ENCODE measurements around the gene TMEM252.
A peak's percentile ranks its signal among the peaks of the same experiment; 100 is the strongest.

TMEM252 gene

DNA sequence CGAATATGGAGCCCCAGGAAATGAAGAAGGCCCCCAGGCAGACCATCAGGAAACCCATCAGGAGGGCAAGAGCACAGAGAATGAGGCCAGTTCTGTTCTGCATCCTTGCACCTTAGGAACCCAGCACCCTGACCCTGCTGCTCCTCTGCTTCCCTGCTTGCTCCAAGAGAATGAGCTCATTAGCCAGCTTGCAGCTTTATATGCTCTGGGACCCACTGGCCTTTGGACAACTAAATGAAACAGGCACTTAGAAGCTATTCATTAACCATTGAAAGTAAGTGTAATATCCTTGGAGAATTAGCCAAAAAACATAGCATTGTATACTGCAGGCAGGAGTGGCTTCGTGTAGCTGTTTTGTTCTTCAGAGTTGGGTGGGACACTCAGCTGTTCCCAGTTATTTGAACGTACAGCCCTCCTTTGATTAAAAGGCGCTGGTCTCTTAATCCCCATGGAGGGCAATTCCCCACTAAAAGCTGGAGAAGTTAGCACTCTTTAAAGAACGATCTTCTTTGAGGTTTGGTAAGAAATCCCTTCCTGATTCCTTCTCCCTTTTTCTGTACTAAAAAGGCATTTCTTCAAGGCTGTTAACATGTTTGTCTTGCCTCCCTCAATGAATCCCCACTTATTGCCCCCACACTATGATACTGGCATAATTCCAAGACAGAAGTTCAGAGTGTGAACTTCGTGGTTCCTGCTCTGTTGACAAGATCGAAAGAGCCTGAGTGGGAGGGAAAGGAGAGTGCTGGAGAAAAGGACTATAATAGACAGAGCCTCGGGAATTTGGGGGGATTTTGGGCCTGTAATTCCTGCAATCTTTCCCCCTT is at the start of gene TMEM252:
TMEM252 (minus strand) TSS at position 172 of the 824 bp plus-strand sequence; CDS start at position 103, 69 bp downstream.
- DNase-seq: no peak

DNA sequence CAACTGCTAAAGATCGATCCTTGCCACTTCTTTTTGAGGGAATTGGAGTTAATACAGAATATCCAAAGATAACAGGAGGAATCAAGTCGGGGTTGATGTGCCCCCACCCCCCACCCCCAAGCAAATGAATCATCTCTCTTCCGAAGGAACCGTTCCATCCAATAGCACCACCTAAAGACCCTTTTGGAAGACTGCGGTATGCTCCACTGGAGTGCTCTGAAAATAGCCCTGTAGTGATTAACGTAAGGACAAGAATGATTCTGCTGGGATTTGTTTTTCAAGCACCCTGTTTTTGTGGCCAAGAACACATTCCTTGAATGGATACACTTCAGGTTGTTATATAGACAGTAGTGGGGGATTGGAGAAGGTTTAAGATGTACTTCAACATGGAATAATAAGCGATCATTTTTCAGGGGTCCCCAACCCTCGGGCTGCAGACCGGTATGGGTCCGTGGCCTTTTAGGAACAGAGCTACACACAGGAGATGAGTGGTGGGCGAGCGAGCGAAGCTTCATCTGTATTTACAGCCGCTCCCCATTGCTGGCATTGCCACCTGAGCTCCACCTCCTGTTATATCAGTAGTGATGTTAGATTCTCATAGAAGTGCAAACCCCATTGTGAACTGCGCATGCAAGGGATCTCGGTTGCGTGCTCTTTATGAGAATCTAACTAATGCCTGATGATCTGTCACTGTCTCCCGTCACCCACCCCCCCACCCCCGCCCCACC is 44.5 kb upstream of the TMEM252 start:
- DNase-seq: no peak

GRCh38 chr9:68584189-68585033 is 43.7 kb upstream of the TMEM252 start:
- peak; percentile 80 for DNase-seq

- no peak for DNase-seq
Measured at GRCh38 chr9:68581696-68582095, 41.0 kb upstream of the TMEM252 start.

DNA sequence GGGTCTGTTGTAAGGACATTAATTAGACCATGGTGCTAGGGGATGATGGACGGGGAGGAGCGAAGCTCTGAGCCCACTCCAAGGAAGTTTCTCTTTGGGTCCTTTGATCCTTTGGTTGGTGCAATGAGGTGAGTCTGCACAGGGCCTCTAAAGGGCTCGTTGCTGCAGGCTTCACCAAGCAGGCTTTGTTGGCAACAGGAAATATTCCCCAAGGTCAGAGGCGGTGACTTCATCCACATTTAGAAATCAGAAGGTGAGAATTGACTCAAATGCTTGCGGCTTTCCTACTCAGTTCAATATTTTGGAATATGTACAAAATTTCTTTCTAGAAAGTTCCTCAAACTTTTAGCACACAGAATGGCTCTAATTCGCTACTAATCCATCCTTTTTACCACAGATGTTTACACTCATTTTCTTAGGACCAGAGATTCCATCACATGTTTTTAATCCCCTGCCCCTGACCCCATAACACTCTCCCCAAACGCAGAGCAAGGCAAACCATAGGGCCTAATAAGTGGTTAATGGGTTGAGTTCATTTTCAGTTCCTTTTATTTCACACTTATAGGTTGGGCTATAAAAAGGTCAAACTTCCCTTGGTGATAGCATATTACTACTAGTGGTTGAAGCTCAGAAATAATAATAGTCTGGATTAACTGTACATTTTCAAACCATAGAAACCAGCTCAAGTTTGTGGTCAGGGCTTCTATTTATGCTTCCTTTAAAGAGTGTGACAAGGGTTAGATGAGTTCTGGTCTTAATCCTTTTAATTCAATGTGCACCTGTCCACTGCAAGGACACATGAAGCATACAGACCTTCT is 37.3 kb upstream of the TMEM252 start:
- DNase-seq: no peak

- no peak for DNase-seq
Measured at GRCh38 chr9:68575817-68576216, 35.1 kb upstream of the TMEM252 start.

GRCh38 chr9:68574150-68574549 is 33.5 kb upstream of the TMEM252 start:
- DNase-seq: no peak

DNA sequence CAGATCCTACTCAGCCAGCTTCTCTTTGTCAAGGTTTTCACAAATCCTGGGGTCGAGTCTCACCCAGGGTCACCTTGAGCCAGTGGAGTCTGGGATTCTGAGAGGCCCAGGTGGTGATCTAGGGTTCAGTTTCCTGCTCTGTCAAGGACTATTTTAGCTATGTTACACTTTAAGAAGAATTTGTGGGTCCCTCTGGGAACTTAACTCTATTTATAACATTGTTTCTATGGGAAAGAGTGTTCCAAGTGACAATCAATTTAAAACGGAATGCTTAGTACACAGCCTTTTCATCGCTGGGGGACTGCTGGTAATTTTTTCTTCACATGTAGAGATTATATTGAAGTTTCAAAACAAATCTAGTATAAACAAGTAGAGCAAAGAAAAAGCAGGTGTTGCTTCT is 26.9 kb upstream of the TMEM252 start:
- DNase-seq: no peak

GRCh38 chr9:68562461-68562860 is 21.8 kb upstream of the TMEM252 start:
- no peak for DNase-seq

- peak; percentile 59 for DNase-seq
Measured at GRCh38 chr9:68560071-68560844, 19.6 kb upstream of the TMEM252 start.

DNA sequence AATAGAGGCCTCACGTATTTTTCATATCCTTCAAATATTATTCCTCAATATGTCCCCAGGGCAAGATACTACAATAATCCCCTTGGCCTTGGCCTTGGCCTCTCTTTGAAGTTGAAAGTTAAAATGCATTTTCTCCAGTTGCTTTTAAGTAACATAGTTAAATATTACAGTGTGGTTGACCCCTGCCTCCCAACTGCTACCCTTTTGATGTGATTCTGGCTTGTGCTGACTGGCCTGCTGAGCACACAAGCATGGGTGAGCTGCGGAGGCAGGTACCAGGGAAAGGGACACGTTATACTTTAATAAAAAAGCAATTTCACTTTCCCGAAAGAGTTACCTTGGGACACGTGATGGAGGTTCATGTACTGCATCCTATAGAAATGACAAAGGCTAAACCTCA is 17.9 kb upstream of the TMEM252 start:
- DNase-seq: no peak

DNA sequence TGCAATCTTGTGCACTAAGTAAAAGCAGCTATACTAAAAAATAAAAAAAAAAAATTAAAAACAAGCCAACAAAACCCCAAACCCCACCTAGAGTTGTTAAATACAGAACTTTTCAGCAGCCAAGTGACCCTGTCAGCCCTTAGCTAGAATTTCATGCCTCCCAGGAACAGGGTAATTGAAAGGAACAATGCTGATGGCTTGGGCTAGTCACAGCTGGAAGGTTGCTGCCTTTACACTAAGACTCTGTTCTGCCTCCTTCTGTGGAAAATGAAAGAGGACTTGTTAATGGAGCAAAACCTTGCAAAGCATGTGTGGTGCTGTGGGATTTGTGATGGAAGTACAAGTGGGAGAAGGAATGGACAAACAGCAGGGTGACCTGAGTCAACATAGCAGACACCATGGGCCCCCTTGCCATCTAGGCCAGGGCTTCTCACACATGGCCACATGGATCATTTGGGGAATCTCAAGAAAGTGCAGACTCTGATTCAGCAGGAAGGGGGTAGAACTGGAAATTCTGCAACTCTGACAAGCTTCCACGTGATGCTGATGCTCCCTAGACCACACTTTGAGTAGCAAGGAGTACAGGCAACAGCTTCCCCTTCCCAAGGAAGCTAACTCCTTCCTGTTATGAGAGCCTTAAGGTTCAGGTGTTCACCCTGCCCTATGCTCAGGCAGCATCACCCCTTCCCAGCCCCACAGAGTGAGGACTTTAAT is 14.9 kb upstream of the TMEM252 start:
- DNase-seq: no peak

DNA sequence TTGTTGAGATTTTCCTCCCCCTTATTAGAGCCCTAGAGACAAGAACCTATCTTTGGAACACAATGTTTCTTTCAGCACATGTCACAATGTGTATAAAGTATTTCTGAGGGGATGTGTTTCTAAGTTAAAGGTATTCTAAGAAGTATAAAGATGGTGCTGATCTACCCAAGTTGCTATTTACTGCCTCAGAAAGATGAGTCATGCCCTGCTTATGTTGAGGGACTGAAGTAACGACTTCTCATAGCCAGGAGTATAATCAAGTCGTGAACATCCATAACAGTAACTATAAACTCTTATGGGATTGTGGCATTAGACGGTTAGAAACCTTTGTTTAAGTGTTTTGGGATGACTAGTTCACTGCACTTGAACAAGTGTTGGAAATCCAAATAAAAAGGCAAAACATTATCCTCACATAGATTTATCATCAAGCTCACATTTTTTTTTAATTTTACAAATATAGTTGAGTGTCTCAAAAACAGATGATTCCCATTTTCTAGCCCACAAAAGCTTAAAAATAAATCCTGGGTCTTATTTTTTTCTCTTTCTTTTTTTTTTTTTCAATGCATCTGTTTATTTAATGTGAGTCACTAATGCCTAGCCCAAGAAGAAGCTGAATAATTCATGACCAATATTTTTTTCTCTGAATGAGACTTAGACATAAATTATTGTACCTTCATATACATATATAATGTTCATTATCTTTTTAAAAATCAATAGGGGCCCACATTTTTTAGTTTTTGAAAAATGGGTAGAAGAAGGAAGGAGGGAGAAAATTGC is 12.2 kb upstream of the TMEM252 start:
- no peak for DNase-seq

- no peak for DNase-seq
Measured at GRCh38 chr9:68551191-68551590, 10.5 kb upstream of the TMEM252 start.

DNA sequence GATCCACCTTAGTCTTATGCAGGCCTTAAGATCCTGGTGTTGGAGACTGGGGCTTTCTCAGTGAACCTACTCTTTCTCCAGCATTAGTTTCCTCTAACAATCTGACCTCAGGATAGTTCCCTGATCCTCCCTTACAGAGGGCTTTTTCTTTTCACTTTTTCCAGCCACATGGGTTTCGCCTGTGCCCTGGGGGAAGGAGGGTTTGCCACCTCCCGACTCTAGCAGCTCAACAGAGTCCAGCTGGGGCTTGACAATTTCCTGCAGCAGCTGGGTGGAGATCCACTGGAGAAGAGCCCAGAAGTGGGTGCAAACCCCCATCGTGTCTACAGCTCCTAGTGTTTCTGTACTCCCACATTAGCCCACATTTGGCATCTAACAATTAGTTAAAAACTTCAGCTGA is 7.6 kb upstream of the TMEM252 start:
- no peak for DNase-seq

- no peak for DNase-seq
Measured at GRCh38 chr9:68547417-68547816, 6.7 kb upstream of the TMEM252 start.

- no peak for DNase-seq
Measured at GRCh38 chr9:68546596-68547390, 6.1 kb upstream of the TMEM252 start.

DNA sequence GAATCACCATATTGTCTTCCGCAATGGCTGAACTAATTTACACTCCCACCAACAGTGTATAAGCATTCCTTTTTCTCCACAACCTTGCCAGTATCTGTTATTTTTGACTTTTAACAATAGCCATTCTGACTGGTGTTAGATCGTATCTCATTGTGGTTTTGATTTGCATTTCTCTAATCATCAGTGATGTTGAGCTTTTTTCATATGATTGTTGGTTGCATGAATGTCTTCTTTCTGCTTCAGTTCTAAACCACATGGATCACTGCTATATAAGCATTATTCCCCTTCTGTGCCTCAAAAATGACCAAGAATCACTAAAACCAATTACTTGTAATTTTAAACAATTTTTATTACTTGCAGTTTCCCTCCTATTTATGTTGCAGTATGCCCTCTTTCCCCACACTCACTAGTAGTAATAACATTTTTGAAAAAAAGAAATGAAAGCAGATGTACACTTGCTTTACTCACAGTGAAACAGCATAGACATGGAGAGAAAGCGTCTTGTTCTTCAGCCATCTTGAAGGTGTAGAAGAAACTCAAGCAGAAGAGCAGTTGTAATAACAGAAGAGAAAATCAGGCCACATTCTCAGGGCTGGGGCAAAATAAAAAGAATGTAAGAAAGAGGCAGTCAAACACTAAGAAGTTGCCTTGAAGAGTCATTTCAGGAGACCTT is 4.5 kb upstream of the TMEM252 start:
- no peak for DNase-seq

DNA sequence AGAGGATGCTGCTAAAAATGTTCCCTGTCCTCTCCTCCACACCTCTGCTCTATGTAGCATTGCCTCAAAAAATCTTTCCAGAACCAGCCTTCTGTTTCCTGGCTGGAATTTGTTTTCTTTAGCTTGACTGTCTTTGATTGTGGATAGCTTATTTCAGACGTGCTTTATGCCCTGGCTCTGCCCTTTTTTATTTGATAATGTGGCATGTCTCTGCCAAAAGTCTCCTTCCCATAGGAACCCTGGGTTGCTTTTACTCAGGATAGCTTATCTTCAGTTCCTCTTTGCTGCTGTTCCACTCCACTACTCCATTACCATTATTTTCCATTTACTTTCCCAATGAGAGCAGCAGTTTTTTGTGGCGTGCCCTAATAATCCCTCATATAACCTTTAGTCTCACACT is 885 bp upstream of the TMEM252 start:
- no peak for DNase-seq

Measured in left hindlimb (tissue), 1 donor.